H9 (cell line): ENCODE measurements around the gene SLC14A1. TPM values are rescaled to one million over a fixed set of nuclear protein-coding genes. Genes with fewer than 3 reads are reported as not detected.

Source experiments
- DNase-seq: peaks from one replicate; pipeline ENCODE4 v3.0.0-alpha.2; 2017
- H2AFZ ChIP-seq: one replicate; pipeline ENCODE4 v1.6.1; 2013; ENCODE audit warnings: mild to moderate bottlenecking, low read length, control low read depth, moderate library complexity
- H2AK5ac ChIP-seq: 2 replicates; pipeline ENCODE4 v1.6.1; 2013; ENCODE audit warnings: low read length, control low read depth, mixed read lengths; ENCODE audit not compliant: insufficient read length
- H2BK120ac ChIP-seq: one replicate; pipeline ENCODE4 v1.6.1; 2013; ENCODE audit warnings: low read depth, mild to moderate bottlenecking, low read length, control low read depth, inconsistent platforms; ENCODE audit not compliant: poor library complexity, severe bottlenecking
- H2BK12ac ChIP-seq: 2 replicates; pipeline ENCODE4 v1.6.1; 2013; ENCODE audit warnings: low read length, control low read depth, mixed read lengths, low read depth; ENCODE audit not compliant: insufficient read length
- H2BK15ac ChIP-seq: 2 replicates; pipeline ENCODE4 v1.6.1; 2013; ENCODE audit warnings: low read depth, low read length, control low read depth
- H2BK20ac ChIP-seq: one replicate; pipeline ENCODE4 v1.6.1; 2013; ENCODE audit warnings: low read depth, mild to moderate bottlenecking, low read length, control low read depth, inconsistent platforms; ENCODE audit not compliant: poor library complexity, severe bottlenecking
- H2BK5ac ChIP-seq: 2 replicates; pipeline ENCODE4 v1.6.1; 2013; ENCODE audit warnings: low read length, control low read depth, mixed read lengths; ENCODE audit not compliant: insufficient read length
- H3K14ac ChIP-seq: 2 replicates; pipeline ENCODE4 v1.6.1; 2013; ENCODE audit warnings: low read length, control low read depth; ENCODE audit not compliant: insufficient read depth
- H3K18ac ChIP-seq: 2 replicates; pipeline ENCODE4 v1.6.1; 2013; ENCODE audit warnings: low read depth, mild to moderate bottlenecking, mixed read lengths, low read length, control low read depth; ENCODE audit not compliant: insufficient read length
- H3K23ac ChIP-seq: 2 replicates; pipeline ENCODE4 v1.6.1; 2013; ENCODE audit warnings: low read length, control low read depth, mixed read lengths, low read depth; ENCODE audit not compliant: insufficient read length
- H3K23me2 ChIP-seq: 2 replicates; pipeline ENCODE4 v1.6.1; 2013; ENCODE audit warnings: low read depth, mild to moderate bottlenecking, mixed read lengths, low read length, control low read depth; ENCODE audit not compliant: insufficient read length, poor library complexity, severe bottlenecking
- H3K27ac ChIP-seq: 2 replicates; pipeline ENCODE4 v1.5.1; 2013; ENCODE audit warnings: low read length, control low read depth, mixed read lengths, low read depth; ENCODE audit not compliant: insufficient read length
- H3K27me3 ChIP-seq: 2 replicates; pipeline ENCODE4 v1.6.1; 2013; ENCODE audit warnings: low read length, control low read depth, inconsistent platforms; ENCODE audit not compliant: insufficient read depth
- H3K4ac ChIP-seq: 2 replicates; pipeline ENCODE4 v1.6.1; 2013; ENCODE audit warnings: low read depth, mild to moderate bottlenecking, control low read depth, inconsistent platforms, low read length, moderate library complexity
- H3K4me1 ChIP-seq: 2 replicates; pipeline ENCODE4 v1.6.1; 2013; ENCODE audit warnings: low read length, control low read depth, inconsistent platforms; ENCODE audit not compliant: insufficient read depth
- H3K4me2 ChIP-seq: 2 replicates; pipeline ENCODE4 v1.6.1; 2013; ENCODE audit warnings: low read length, control low read depth, mixed read lengths; ENCODE audit not compliant: insufficient read length, insufficient read depth
- H3K56ac ChIP-seq: 2 replicates; pipeline ENCODE4 v1.6.1; 2013; ENCODE audit warnings: low read depth, mild to moderate bottlenecking, mixed read lengths, low read length, control low read depth; ENCODE audit not compliant: insufficient read length
- H3K79me1 ChIP-seq: 2 replicates; pipeline ENCODE4 v1.6.1; 2013; ENCODE audit warnings: low read depth, mild to moderate bottlenecking, moderate library complexity, low read length, control low read depth, inconsistent platforms; ENCODE audit not compliant: insufficient read depth, poor library complexity, severe bottlenecking
- H3K79me2 ChIP-seq: 2 replicates; pipeline ENCODE4 v1.6.1; 2013; ENCODE audit warnings: low read length, control low read depth, inconsistent platforms; ENCODE audit not compliant: insufficient read depth
- H3K9ac ChIP-seq: 2 replicates; pipeline ENCODE4 v1.6.1; 2013; ENCODE audit warnings: low read length, control low read depth, mixed read lengths; ENCODE audit not compliant: insufficient read length; ENCODE audit errors: extremely low read depth
- H3K9me3 ChIP-seq: one replicate; pipeline ENCODE4 v1.6.1; 2013; ENCODE audit warnings: low read depth, low read length, inconsistent platforms; ENCODE audit not compliant: control insufficient read depth
- H3T11ph ChIP-seq: one replicate; pipeline ENCODE4 v1.6.1; 2013; ENCODE audit warnings: mild to moderate bottlenecking, low read length, control low read depth, inconsistent platforms
- H4K20me1 ChIP-seq: one replicate; pipeline ENCODE4 v1.6.1; 2013; ENCODE audit not compliant: control insufficient read depth, insufficient read length, insufficient read depth
- H4K5ac ChIP-seq: 2 replicates; pipeline ENCODE4 v1.6.1; 2013; ENCODE audit warnings: low read depth, mild to moderate bottlenecking, mixed read lengths, low read length, control low read depth; ENCODE audit not compliant: insufficient read length
- H4K8ac ChIP-seq: replicated peaks from 2 replicates; pipeline ENCODE4 v1.6.1; 2013; ENCODE audit warnings: low read length, control low read depth, mixed read lengths, low read depth; ENCODE audit not compliant: insufficient read length
- H4K91ac ChIP-seq: 2 replicates; pipeline ENCODE4 v1.6.1; 2013; ENCODE audit warnings: low read depth, mild to moderate bottlenecking, moderate library complexity, mixed read lengths, low read length, control low read depth; ENCODE audit not compliant: insufficient read length
- H3K27ac Mint-ChIP-seq, 3 experiments: 2 replicates in 2 of 3; 3 replicates in 1 of 3; pipeline ENCODE4 v1.8.0; 2020 to 2021; ENCODE audit warnings: mixed read lengths in 3 of 3, mild to moderate bottlenecking in 1 of 3, moderate library complexity in 1 of 3
- H3K27me3 Mint-ChIP-seq: 2 replicates; pipeline ENCODE4 v1.8.0; 2021; ENCODE audit warnings: low read depth, mild to moderate bottlenecking, moderate library complexity, mixed read lengths
- H3K36me3 Mint-ChIP-seq, 3 experiments: 2 replicates in 2 of 3; 3 replicates in 1 of 3; pipeline ENCODE4 v1.8.0; 2020 to 2021; ENCODE audit warnings: low read depth in 3 of 3, mixed read lengths in 3 of 3; ENCODE audit not compliant: insufficient read depth in 1 of 3
- H3K4me1 Mint-ChIP-seq, 2 experiments: 2 replicates each; pipeline ENCODE4 v1.8.0; 2020; ENCODE audit warnings: mixed read lengths in 2 of 2
- H3K4me3 Mint-ChIP-seq, 2 experiments: 2 replicates in 1 of 2; 3 replicates in 1 of 2; pipeline ENCODE4 v1.8.0; 2020 to 2021; ENCODE audit warnings: mild to moderate bottlenecking in 2 of 2, mixed read lengths in 2 of 2, moderate library complexity in 1 of 2
- H3K9me3 Mint-ChIP-seq, 2 experiments: 2 replicates in 1 of 2; 3 replicates in 1 of 2; pipeline ENCODE4 v1.8.0; 2020; ENCODE audit warnings: mild to moderate bottlenecking in 2 of 2, mixed read lengths in 2 of 2, moderate library complexity in 1 of 2
- CTCF ChIP-seq: fragments of 200-600 bp; sonication (generic); conservative IDR thresholded peaks from 3 replicates; pipeline ENCODE4 v1.8.0; 2021; ENCODE audit warnings: antibody characterized with exemption, mild to moderate bottlenecking
- WGBS: extraction: QIAGEN DNeasy Blood & Tissue Kit; methylation state at CpG from one replicate; pipeline ENCODE4 v1.1.7; 2013; ENCODE audit warnings: missing lambda C conversion rate, low lambda C conversion rate, mixed read lengths; ENCODE audit not compliant: insufficient read length; ENCODE audit errors: extremely low coverage; 5-methylcytosine and 5-hydroxymethylcytosine counted together
- total RNA-seq: library from RNA; stranded (reverse); gene quantifications from 2 replicates; pipeline ENCODE4 v1.2.1, GENCODE V29; 2021

The SLC14A1 gene
- total RNA-seq, 1 experiment from 2014 or later: not detected

GRCh38 chr18:45713239-45713638 lies 10.7 kb upstream of the SLC14A1 start:
- Histone ChIP-seq H3K23ac (no peak overlapping the region), H2BK20ac (no peak overlapping the region), H3K4me2 (no peak overlapping the region), H3K4me1 (no peaks in the 10 kb centered on the region), H4K5ac (no peak overlapping the region), H3K27ac (no peak overlapping the region), H3K9ac (no peak overlapping the region), H4K20me1 (no peaks in the 10 kb centered on the region), H3K14ac (no peak overlapping the region), H3K79me1 (no peaks in the 10 kb centered on the region), H2AK5ac (no peak overlapping the region), H2BK120ac (no peak overlapping the region), H3K4ac (no peak overlapping the region), H3T11ph (no peak overlapping the region), H3K56ac (no peak overlapping the region), H4K91ac (no peak overlapping the region), H2BK15ac (no peak overlapping the region), H3K79me2 (no peaks in the 10 kb centered on the region), H3K9me3 (peaks cover 16% of the 10 kb centered on the region), H2BK5ac (no peak overlapping the region), H3K23me2 (no peaks in the 10 kb centered on the region), H2BK12ac (no peak overlapping the region), H3K27me3 (no peaks in the 10 kb centered on the region), H2AFZ (no peak overlapping the region), H4K8ac (no peak overlapping the region), H3K18ac (no peak overlapping the region)
- DNase-seq: no peak
- Mint-ChIP-seq H3K9me3 (peaks cover 13 to 19% of the 10 kb centered on the region in 2 experiments), H3K4me3 (no peak overlapping the region), H3K27me3 (no peaks in the 10 kb centered on the region; the same call in none of the 2 replicates), H3K27ac (no peak overlapping the region), H3K4me1 (no peaks in the 10 kb centered on the region; a peak in 1 of 4 replicates), H3K36me3 (peaks cover 2 to 14% (median 11%) of the 10 kb centered on the region in 3 experiments; a peak in 5 of 7 replicates)
- WGBS: no CpG with 5 or more reads among the region's 1 CpG
- no peak for TF ChIP-seq CTCF
